Neural progenitor cell (in vitro differentiated cells): ENCODE measurements around the gene GLT8D2.

ENCODE experiments used
- CTCF ChIP-seq: fragments of 200-600 bp; sonication (generic); IDR thresholded peaks from 2 replicates; pipeline ENCODE4 v1.5.1; 2017; ENCODE audit warnings: antibody characterized with exemption, mild to moderate bottlenecking
- EZH2 ChIP-seq: fragments of 200-600 bp; sonication (generic); IDR thresholded peaks from 2 replicates; pipeline ENCODE4 v1.6.1; 2017; ENCODE audit warnings: antibody characterized with exemption, mild to moderate bottlenecking, moderate library complexity

GRCh38 chr12:103948746-103949406 lies 101.1 kb downstream of the GLT8D2 start:
- no peak for TF ChIP-seq CTCF
- TF ChIP-seq EZH2, result no peak
